B cell (primary cell): ENCODE measurements around the gene TM7SF3.

Source experiments
- CTCF ChIP-seq: fragments of 200-600 bp; IDR thresholded peaks from one replicate; pipeline ENCODE4 v1.8.0; 2022; ENCODE audit warnings: antibody characterized with exemption, mild to moderate bottlenecking
- EZH2 ChIP-seq: IDR thresholded peaks from 2 replicates; pipeline ENCODE4 v1.6.1; 2012; ENCODE audit warnings: borderline replicate concordance, low read depth, mild to moderate bottlenecking, moderate library complexity, low read length; ENCODE audit not compliant: insufficient read depth, poor library complexity, severe bottlenecking

DNA sequence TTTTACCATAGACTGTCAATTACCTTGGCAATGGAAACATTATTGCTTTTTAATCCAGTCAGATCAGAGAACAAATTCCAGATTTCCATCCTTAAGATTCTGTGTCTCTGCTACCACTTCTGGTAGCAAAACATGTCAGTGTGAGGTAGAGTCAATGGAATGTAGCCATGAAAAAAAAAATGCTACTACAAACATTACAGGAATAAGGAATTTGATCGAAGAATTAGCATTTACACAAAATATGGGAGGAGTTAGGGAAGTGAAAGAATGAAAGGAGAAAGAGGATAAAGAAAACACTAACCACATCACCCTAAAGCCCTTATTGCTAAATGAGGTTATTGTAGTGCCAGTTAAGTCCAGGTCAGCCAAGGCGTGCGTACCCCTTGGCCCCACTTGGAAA lies 17.3 kb upstream of the TM7SF3 start:
- TF ChIP-seq CTCF = no peak
- TF ChIP-seq EZH2 = no peak
